GM19372 (cell line): ENCODE data around the gene GABARAP.
"Not testable (repeated sequence)": the region's sequence is repeated elsewhere in the genome, so short reads cannot be mapped to it uniquely, and the experiment has no call there.

Source experiments
- ATAC-seq: cut with Tn5 transposase; IDR thresholded peaks from one replicate; pipeline ENCODE4 v1.9.1; 2021; ENCODE audit warnings: mild to moderate bottlenecking, low read depth, moderate library complexity; ENCODE audit not compliant: unreplicated experiment

GABARAP gene

DNA sequence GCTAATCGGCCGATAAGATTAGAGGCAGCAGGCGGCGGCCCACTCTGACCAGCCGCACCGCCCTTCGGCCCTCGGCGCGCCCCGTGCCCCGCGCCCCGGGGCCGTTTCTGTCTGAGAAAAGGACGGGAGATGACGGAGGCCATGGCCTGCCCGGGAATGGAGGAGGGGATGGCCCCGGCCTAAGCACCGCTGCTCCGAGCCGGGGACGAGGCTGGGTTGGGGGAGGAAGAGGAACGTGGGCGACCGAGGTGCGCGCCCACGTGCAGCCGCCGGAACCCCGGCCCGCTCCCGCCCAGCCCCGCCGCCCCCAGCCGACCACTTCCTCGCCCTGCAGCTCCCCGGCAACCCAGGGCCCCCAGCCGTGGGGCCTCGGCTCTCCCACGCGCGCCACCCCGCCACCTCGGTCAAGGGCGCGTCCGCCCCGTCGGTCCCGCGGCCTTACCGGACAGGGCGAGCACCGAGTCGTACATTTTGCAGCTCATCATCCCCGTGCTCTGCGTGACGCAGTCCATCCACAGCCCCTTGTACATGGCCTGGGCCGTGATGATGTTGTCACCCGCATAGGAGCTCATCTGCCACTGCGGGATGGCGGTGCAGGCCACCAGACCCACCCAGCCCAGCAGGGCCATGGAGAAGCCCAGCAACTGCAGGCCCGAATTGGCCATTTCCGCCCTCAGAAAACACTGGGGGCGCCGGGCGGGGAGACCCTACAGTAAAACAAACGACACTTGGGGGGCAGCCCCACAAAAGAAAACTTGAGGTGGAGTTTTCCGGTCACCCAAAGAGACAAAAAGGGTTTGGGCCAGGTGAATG is 19.3 kb upstream of the GABARAP start:
- ATAC-seq, result no peak

DNA sequence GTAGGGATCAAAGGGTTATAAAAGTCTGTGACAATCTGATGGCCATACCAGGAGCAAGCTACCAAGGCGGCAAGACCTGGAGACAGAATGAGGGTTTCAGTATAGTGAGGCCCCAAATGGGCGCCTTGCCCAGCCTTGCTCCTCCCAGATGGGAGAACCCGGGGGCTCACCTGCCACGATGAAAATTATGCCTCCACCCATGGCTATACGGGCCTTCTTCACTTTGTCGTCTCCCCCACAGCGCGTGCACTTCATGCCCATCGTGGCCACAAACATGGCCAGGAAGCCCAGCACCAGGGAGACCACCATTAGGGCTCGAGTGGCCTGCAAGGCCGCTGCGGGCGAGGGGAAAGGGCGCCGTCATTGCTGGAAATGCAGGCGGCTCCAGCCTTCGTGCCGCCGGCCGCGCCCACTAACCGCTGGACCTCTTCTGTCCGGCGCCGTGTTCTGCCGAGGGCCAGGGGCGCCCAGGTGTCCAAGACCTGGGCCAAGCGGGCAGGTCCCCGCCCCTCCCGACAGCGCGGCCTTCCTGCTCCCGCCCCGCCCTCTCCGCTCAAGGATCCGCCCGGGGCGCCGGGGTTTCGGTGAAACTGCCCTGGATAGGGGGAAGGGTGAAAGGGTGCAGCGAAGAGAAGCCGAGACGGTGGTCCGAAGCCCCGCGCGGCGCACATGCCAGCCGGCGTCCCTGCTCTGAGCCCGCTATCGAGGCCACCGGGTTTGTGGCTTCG is 18.6 kb upstream of the GABARAP start:
- ATAC-seq, result no peak

DNA sequence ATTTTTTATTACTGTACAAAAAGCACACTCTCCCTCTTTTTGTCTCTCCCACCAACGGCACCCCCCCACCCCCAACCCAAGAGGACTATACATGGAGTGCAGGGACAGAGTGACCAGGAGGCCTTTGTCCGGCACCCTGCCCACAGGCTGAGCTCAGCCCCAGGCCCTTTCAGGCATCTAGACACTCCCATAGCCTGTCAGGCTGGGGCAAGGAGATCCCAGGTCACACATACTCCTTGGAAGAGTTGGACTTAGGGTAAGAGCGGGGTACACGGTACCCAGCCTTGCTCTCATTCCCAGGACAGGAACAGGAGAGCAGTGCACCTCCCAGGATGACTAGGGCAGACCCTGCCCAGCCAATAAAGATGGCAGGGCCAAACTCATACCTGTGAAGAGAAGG is 17.9 kb upstream of the GABARAP start:
- no peak for ATAC-seq

GRCh38 chr17:7259555-7259889 is 17.3 kb upstream of the GABARAP start:
- no peak for ATAC-seq

DNA sequence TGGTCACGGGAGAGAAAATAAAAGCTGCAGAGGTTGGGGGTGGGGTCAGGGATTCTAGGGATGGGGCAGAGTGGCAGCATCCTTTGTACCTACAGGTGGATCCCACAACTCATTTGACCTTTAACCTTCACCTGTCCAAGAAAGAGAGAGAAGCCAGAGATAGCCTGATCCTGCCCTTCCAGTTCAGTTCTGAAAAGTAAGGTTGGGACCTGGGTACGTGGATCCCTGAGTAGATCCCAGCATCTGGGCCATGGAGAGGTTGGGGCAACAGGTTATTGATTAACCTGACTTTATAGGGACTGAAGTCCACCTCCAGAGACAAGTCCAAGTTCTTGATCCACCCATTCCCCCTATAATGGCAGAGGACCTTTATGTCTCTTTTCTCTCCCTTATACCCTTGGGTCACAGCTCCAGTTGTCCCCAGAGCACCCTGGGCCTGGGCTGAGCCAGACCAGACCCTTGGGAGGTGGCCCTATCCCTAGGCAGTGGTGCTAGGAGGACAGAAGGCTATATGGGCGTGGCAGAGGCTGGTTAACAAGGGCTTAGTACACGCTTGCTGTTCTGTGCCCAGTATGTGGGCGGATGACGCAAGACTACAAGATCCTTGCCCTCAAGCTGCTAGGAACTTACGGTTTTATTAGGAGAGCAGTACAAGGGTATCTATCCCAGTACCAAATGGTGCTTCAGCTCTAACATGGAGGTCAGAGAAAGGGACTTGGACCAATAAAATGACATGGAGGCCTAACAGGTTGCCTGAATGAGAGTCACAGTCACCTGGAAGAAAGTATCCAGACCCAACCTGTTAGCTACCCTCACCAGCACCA is 16.7 kb upstream of the GABARAP start:
- no peak for ATAC-seq

- no peak for ATAC-seq
Observed at GRCh38 chr17:7256766-7257456, 14.7 kb upstream of the GABARAP start.

DNA sequence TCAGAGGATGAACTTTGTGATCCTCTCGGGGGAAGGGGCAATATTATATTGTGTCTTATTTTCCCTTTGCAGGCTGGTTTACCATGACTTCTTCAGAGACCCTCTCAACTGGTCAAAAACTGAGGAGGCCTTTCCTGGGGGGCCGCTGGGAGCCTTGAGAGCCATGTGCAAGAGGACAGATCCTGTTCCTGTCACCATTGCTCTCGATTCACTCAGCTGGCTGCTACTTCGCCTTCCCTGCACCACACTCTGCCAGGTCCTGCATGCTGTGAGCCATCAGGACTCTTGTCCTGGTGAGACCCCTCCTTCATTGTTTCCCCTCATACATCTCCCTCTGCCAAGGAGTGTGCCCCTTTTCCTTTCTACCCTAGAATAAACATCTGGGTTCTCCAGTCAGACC is 12.3 kb upstream of the GABARAP start:
- ATAC-seq, result no peak

DNA sequence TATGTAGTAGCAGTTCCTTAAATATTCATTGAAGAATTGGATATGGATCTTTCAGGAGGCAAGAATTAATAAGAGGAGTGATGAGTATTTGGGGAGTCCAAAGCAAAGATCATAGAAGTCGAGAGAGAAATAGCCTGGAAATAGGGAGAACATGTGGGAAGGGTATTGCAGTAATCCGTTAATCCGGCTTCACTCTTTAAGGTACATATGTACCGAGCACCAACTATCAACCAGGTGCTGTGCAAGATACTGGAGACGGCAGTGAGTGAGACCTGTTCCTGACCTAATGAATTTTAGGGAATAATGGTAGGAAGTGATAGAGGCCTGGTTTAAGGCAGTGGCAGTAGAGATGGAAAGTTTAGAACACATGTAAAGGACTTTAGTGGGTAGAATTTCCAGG is 10.8 kb upstream of the GABARAP start:
- no peak for ATAC-seq

GRCh38 chr17:7252176-7253043 is 10.2 kb upstream of the GABARAP start, which contains the start of gene ELP5:
TSS of gene ELP5 (plus strand) at chr17:7252215. CDS start at chr17:7252551, 336 bp downstream.
- peak; percentile 47 for ATAC-seq

DNA sequence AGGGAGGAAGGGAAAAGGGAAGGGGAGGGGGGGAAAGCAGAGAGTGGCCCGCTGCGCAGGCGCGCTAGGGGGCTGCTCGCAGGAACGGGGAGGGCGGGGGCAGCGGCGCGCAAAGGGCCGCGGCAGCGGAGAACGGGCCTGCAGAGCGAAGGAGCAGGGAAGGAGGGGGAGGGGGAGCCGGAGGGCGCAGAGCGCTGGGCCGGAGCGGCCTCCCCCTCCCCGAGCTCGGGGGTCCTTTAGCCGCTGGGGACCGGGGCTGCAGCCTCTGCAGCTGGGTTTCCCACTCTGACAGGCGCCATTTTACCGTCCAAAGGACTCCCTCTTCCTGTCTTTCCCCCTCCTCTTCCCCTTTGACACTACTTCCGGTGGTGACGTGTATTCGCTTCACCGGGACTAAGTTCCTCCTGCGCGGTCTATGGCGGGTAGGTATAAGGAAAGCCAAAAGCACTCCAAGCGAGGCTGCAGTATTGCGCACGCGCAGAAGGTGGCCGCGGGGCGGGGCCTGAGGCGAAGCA is 9.5 kb upstream of the GABARAP start, which contains the start of gene CTDNEP1:
CTDNEP1 (minus strand) TSS at position 74 of the 515 bp plus-strand sequence. CDS start 438 bp downstream, outside the sequence.
- ATAC-seq, result peak; percentile 83

DNA sequence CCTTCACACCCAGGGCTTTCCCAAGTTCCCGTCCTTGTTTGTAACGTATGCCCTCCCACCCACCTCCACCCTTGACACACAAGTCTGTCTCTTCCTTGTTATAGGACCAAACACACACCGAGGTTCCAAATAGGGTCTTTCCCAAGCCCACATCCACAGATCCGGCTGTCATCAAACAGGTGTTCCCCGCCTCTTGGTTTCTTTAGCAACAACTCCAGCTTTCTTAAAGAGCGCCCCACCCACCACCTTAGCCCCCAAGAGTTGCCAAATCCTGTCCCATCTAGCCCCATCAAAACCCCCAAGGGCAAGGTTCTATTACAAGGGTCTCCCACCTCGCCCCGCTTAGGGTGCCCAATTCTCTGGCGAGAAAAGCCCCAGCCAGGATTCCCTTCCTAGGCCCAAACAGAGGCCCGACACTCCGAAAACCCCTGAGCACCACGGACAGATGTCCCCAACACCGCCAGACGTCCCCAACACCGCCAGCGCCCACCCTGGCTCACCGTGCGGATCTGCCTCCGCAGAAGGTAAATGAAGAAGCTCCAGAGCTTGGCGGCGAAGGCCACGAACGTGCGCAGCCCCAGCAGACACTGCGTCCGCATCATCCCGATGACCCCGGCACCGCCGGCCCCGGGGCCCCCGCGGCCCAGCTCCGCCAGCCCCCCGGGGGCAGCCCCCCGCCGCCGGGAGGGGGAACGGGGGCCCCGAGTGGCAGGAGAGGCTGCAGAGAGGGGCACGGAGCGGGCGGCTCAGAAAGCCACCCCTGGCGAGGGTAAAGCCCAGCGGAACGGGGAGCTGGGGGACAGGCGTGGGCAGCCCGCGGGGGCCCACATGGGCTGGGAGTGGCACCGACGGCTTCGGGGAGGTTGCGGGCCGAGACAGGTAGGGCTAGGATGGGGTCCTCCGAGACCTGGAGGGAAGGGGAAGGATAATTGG is 8.7 kb upstream of the GABARAP start:
- ATAC-seq, result no peak

GRCh38 chr17:7249830-7250229 is 7.6 kb upstream of the GABARAP start:
- no peak for ATAC-seq

DNA sequence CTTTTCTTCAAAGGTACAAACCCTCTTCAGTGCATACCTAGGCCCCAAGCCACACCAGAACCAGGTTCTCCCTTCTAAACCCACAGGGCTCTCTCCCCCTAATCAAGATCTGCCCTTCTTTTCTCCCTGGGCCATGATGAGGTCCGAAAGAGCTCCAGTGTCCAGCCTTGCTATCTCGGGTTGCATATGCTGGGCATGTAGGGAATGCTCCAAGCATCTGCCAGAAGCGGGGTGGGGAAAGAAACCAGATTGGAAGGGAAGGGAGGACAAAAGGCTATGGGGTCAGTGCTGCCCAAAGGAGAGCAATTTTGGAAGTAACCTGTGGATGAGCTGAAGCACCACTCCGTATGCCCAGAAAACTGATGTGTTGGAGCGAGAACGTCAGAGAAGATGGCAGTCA is 7.0 kb upstream of the GABARAP start:
- no peak for ATAC-seq

- ATAC-seq, result no peak
Observed at GRCh38 chr17:7248796-7249195, 6.5 kb upstream of the GABARAP start.

DNA sequence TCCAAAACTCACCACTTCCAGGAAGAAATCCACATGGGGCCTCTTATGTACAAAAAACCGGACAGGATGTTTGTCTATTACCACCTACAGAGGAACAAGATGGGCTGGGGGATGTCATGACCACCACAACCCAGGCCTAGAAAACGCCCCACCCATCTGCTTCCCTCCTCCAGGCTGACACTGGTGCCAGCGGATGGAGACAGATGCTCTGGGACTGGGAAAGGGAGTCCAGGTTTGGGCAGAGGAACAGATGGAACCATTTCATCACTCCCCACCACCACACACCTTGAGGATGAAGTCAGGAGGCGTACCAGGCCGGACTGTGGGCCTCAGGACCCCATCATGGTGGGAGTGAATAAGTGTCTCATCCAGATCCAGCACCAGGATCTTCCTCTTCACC is 4.5 kb upstream of the GABARAP start:
- no peak for ATAC-seq

DNA sequence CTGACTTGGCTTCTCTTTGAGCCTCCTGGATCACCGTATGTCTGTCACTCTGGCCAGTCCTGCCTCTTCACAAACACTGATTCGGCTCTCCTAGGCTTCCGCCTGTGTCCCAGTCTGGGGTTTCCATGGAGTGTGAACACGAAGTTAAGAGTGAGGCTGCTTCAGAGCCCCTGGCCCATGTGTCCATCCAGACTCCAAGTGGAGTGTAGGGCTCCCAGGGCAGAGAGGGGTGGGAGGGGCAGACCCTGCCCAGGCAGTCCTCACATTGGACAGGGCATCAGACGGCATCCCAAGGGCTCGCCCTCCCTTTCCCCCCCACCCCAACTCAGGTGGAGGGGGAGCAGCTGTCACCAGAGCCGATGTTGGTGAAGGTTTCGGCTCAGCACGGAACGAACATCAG is 1.6 kb upstream of the GABARAP start:
- ATAC-seq, result not testable (repeated sequence)

DNA sequence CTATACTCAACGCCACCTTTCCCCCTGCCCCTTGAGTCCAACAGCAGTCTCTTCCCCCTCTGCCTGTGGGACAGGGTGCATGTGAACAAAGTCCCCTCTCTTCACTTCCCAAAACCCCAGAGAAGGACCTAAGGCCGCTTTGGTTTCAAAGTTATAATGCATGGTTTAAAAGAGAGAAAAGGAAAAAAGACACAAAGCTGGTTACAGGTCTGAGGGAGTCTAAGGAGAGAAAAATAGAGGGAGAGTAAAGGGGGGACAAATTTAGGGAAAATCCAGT is 1.1 kb upstream of the GABARAP start:
- no peak for ATAC-seq

GRCh38 chr17:7242717-7243452 is 636 bp upstream of the GABARAP start:
- ATAC-seq, result peak; percentile 44
